Activated naive CD8-positive, alpha-beta T cell treated with anti-CD3 and anti-CD28 coated beads, Interleukin-2, amount 50 U/mL, for 16 hours (primary cell): Measurements from ENCODE around the gene AP1B1.

Source experiments
- DNase-seq: peaks from one replicate; pipeline ENCODE4 v3.0.0-alpha.2; 2020; ENCODE audit warnings: low read depth, low spot score

AP1B1 gene

DNA sequence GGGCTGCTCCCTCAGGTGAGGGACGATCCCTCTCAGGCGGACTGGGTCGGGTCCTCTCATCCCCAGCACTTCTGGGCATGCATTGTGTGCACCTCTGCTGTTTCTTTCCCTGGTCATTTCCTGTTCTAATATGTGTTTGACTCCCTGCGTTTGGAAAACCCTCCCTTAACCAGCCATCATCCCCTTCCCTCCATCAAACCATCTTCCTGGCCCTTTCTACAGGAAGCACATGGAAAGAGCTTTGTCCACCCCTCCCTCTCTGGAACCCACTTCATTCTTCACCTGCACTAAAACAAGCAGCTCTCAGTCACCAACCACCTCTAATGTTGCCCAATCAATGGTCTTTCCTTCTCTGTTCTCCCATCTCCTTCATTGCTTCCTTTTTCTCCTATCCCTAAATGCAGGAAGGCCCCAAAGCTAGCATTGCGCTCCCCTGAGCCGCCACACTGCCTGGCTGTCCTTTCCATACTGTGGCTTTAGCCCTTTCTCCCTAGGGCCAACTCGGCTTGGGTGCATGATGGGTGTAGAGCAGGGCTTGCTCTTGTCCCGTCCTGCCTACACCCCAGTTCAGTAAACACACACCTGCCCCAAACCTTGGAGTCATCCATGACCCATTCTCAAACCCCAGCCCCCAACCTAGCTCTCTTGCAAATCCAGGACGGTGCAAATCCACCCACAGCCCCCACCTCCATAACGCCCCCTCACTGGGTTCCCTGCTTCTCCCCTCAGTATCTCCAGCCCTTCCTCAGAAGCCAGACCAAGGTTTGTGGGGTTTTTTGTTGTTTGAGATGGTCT, 87.4 kb downstream of the AP1B1 start:
- DNase-seq: no peak

GRCh38 chr22:29300467-29300806, 87.9 kb downstream of the AP1B1 start:
- no peak for DNase-seq

GRCh38 chr22:29299136-29299900, 89.1 kb downstream of the AP1B1 start:
- no peak for DNase-seq

GRCh38 chr22:29298641-29299040, 89.7 kb downstream of the AP1B1 start:
- DNase-seq: no peak

DNA sequence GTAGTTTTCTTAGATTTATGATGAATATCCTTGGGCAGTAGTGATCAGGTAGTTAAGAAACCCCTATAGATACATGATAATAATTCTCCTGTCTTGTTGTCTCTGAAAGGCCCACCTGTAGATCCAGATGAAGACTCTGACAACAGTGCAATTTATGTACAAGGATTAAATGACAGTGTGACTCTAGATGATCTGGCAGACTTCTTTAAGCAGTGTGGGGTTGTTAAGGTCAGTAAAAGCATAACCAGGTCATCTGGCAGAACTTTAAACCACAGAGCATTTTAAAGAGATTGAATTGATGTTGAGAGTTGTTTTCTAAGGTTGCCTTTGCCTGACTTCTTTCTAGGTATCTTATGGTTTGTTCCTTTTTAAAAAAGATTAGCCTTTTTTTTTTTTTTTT, 96.0 kb downstream of the AP1B1 start:
- no peak for DNase-seq

DNA sequence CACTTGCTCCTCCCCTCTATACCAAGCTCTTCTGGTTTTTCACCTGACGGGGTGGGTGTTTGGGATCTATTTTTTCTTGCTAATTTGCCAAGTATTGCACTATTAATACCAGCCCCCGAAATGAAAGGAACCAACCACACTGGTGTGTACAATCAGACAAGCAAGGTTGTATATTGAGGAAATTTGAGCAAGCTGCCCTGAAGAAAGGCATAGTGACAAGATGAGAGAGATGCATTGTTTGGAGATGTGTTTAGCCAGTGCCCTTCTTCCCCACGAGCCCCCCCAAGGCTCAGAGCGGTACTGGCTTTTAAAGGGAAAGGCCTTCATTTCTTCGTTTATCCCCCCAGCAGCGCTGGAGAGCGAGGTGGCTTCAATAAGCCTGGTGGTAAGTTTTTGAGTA, 97.2 kb downstream of the AP1B1 start:
- DNase-seq: no peak

DNA sequence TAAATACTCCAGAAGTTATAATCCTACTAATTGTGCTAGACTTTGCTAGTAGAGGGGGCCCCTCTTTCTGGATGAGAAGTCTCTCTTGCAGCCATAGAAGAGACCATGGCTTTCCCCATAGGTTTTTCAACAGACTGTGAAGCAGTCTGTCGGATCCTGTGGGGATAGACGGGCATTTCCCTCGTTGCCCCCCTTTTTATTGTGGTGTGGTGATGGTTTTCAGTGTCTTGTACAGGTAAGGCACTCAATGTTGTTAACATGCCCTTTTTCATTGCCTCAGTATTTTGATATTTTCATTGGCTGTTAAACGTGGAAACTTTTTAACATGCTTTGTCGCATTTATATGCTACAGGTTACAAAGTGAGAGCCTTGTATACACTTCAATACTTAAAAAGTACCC, 98.3 kb downstream of the AP1B1 start:
- no peak for DNase-seq

DNA sequence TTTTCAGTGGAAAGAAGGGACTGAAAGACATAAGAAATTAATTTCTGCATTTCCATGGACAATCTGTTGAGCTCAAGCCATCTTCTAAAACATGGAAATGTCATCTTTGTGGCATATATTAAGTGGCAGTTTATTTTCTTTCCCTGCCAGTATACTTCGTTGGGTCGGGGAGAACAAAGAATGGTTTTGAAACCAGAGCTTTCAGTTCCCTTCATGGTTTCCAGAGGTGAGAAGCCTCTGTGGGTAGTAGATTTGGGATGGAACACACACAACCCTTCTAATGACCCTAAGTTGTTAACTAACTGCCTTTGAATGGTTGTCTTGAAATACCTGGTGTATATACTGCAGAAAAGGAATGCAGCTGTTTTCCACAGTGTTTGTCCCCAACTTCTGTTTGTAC, 99.5 kb downstream of the AP1B1 start:
- DNase-seq: no peak

GRCh38 chr22:29284196-29284595, 104.2 kb downstream of the AP1B1 start:
- DNase-seq: no peak

DNA sequence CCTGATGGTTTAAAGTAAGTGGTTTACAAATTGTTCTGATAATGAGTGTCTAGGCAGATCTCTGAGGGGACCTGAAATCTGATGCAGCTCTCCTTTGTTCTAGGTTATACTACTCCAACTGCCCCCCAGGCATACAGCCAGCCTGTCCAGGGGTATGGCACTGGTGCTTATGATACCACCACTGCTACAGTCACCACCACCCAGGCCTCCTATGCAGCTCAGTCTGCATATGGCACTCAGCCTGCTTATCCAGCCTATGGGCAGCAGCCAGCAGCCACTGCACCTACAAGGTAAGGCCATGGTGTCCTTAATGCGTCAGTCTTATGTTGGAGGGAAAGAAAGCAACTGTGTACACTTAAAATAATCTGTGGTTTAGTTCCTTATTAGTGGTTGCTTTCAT, 110.4 kb downstream of the AP1B1 start:
- no peak for DNase-seq
